IMR-90 (cell line): ENCODE results near the gene CORO7. TPM values are rescaled to one million over a fixed set of nuclear protein-coding genes. Genes with fewer than 3 reads are reported as not detected.

Source experiments
- ATAC-seq: fragments of 200-7000 bp; cut with Tn5 transposase; 2 replicates; pipeline ENCODE4 v1.9.1; 2020; ENCODE audit warnings: low read depth, mild to moderate bottlenecking, moderate library complexity
- BruUV-seq: library from RNA; stranded (reverse); fragments of 400-500 nt; replicated peaks from 2 replicates; lab custom pipeline; 2021; lab: Mats Ljungman, UMichigan
- CTCF ChIA-PET: fragments of 300-600 bp; formaldehyde crosslinking; extraction: SDS; loops from one replicate; lab custom pipeline; 2021; ENCODE audit warnings: antibody characterized with exemption; lab: Yijun Ruan, JAX
- POLR2A ChIA-PET: fragments of 300-600 bp; sonication (Branson Sonifier 250); formaldehyde crosslinking; loops from one replicate; lab custom pipeline; 2022; ENCODE audit warnings: antibody characterized with exemption; ENCODE audit not compliant: unreplicated experiment; lab: Charles Lee
- DNase-seq: peaks from one replicate; pipeline ENCODE4 v3.0.0; 2013
- H2AFZ ChIP-seq: replicated peaks from 2 replicates; pipeline ENCODE3; 2013; ENCODE audit warnings: low read length, mild to moderate bottlenecking; ENCODE audit not compliant: poor library complexity
- H2AK5ac ChIP-seq: 2 replicates; pipeline ENCODE4 v1.6.1; 2013; ENCODE audit warnings: low read depth, low read length, inconsistent platforms
- H2AK9ac ChIP-seq: replicated peaks from 2 replicates; pipeline ENCODE3; 2013; ENCODE audit warnings: mild to moderate bottlenecking, low read depth, low read length, moderate library complexity; ENCODE audit not compliant: poor library complexity
- H2BK120ac ChIP-seq: 2 replicates; pipeline ENCODE4 v1.6.1; 2013; ENCODE audit warnings: low read depth, low read length, inconsistent platforms
- H2BK15ac ChIP-seq: 3 replicates; pipeline ENCODE4 v1.6.1; 2013; ENCODE audit warnings: low read depth, low read length, inconsistent platforms
- H2BK20ac ChIP-seq: 2 replicates; pipeline ENCODE4 v1.6.1; 2013; ENCODE audit warnings: low read depth, mild to moderate bottlenecking, inconsistent platforms, low read length, moderate library complexity
- H2BK5ac ChIP-seq: 2 replicates; pipeline ENCODE4 v1.6.1; 2013; ENCODE audit warnings: mild to moderate bottlenecking, low read depth, low read length, inconsistent platforms; ENCODE audit not compliant: poor library complexity, severe bottlenecking
- H3K14ac ChIP-seq: replicated peaks from 2 replicates; pipeline ENCODE4 v1.6.1; 2013; ENCODE audit warnings: low read depth, low read length, inconsistent platforms
- H3K18ac ChIP-seq: 2 replicates; pipeline ENCODE4 v1.6.1; 2013; ENCODE audit warnings: low read depth, low read length, control low read depth
- H3K23ac ChIP-seq: 2 replicates; pipeline ENCODE4 v1.6.1; 2013; ENCODE audit warnings: low read depth, low read length, inconsistent platforms
- H3K27ac ChIP-seq: 2 replicates; pipeline ENCODE4 v1.5.1; 2013; ENCODE audit warnings: mild to moderate bottlenecking, control low read depth, low read length; ENCODE audit not compliant: insufficient read depth
- H3K27me3 ChIP-seq: 2 replicates; pipeline ENCODE4 v1.6.1; 2013; ENCODE audit warnings: low read length; ENCODE audit not compliant: control insufficient read depth, insufficient read depth
- H3K36me3 ChIP-seq: 2 replicates; pipeline ENCODE4 v1.6.1; 2013; ENCODE audit warnings: low read length, mixed read lengths; ENCODE audit not compliant: control insufficient read depth, insufficient read depth
- H3K4ac ChIP-seq: 2 replicates; pipeline ENCODE4 v1.6.1; 2013; ENCODE audit warnings: low read depth, low read length, inconsistent platforms
- H3K4me1 ChIP-seq: 2 replicates; pipeline ENCODE4 v1.6.1; 2013; ENCODE audit warnings: low read length, mixed read lengths; ENCODE audit not compliant: control insufficient read depth, insufficient read depth
- H3K4me2 ChIP-seq: 2 replicates; pipeline ENCODE4 v1.6.1; 2013; ENCODE audit warnings: low read depth, mild to moderate bottlenecking, control low read depth, low read length, moderate library complexity
- H3K4me3 ChIP-seq: 2 replicates; pipeline ENCODE4 v1.5.1; 2013; ENCODE audit warnings: low read depth, mild to moderate bottlenecking, control low read depth, low read length, moderate library complexity; ENCODE audit not compliant: insufficient read depth
- H3K56ac ChIP-seq: 2 replicates; pipeline ENCODE4 v1.6.1; 2013; ENCODE audit warnings: low read length, inconsistent platforms; ENCODE audit not compliant: insufficient read depth; ENCODE audit errors: extremely low read depth
- H3K79me1 ChIP-seq, 2 experiments: 2 replicates each; pipeline ENCODE4 v1.6.1; 2013; ENCODE audit warnings: low read length in 2 of 2, inconsistent platforms in 1 of 2, low read depth in 1 of 2
- H3K9ac ChIP-seq: 2 replicates; pipeline ENCODE4 v1.6.1; 2013; ENCODE audit warnings: low read depth, low read length, control low read depth
- H3K9me1 ChIP-seq: 2 replicates; pipeline ENCODE4 v1.6.1; 2013; ENCODE audit warnings: low read length, inconsistent platforms; ENCODE audit not compliant: insufficient read depth
- H3K9me3 ChIP-seq: 2 replicates; pipeline ENCODE4 v1.6.1; 2013; ENCODE audit warnings: low read length; ENCODE audit not compliant: control insufficient read depth, insufficient read depth
- H4K20me1 ChIP-seq: 2 replicates; pipeline ENCODE4 v1.6.1; 2013; ENCODE audit warnings: low read length, inconsistent platforms; ENCODE audit not compliant: insufficient read depth
- H4K5ac ChIP-seq: 2 replicates; pipeline ENCODE4 v1.6.1; 2013; ENCODE audit warnings: mild to moderate bottlenecking, low read depth, low read length, control low read depth
- H4K8ac ChIP-seq, 2 experiments: 2 replicates each; pipeline ENCODE4 v1.6.1; 2013; ENCODE audit warnings: low read depth in 2 of 2, low read length in 2 of 2, control low read depth in 1 of 2, inconsistent platforms in 1 of 2
- H4K91ac ChIP-seq: 2 replicates; pipeline ENCODE4 v1.6.1; 2013; ENCODE audit warnings: low read depth, low read length, inconsistent platforms; ENCODE audit not compliant: insufficient read depth
- BHLHE40 ChIP-seq: fragments of 150-350 bp; IDR thresholded peaks from 2 replicates; pipeline ENCODE4 v1.6.1; 2016; ENCODE audit warnings: mild to moderate bottlenecking, low read depth, low read length
- CEBPB ChIP-seq: IDR thresholded peaks from 2 replicates; pipeline ENCODE4 v1.6.1; 2012; ENCODE audit warnings: low read depth, low read length, improper control_type of control experiment
- CHD1 ChIP-seq: IDR thresholded peaks from 2 replicates; pipeline ENCODE4 v1.6.1; 2012; ENCODE audit warnings: low read depth, low read length, improper control_type of control experiment
- FOS ChIP-seq: fragments of 150-350 bp; IDR thresholded peaks from 2 replicates; pipeline ENCODE4 v1.6.1; 2016; ENCODE audit warnings: low read depth, low read length
- MAFK ChIP-seq: IDR thresholded peaks from 2 replicates; pipeline ENCODE4 v1.6.1; 2012; ENCODE audit warnings: low read depth, low read length, improper control_type of control experiment
- MAZ ChIP-seq: IDR thresholded peaks from 2 replicates; pipeline ENCODE4 v1.6.1; 2012; ENCODE audit warnings: low read depth, mild to moderate bottlenecking, low read length, improper control_type of control experiment, moderate library complexity, borderline replicate concordance
- MXI1 ChIP-seq: IDR thresholded peaks from 2 replicates; pipeline ENCODE4 v1.6.1; 2012; ENCODE audit warnings: low read depth, mild to moderate bottlenecking, low read length, moderate library complexity, borderline replicate concordance
- NFE2L2 ChIP-seq: fragments of 150-350 bp; IDR thresholded peaks from 2 replicates; pipeline ENCODE4 v1.6.1; 2016; ENCODE audit warnings: low read depth, mild to moderate bottlenecking, low read length
- POLR2A ChIP-seq: IDR thresholded peaks from 2 replicates; pipeline ENCODE4 v1.6.1; 2012; ENCODE audit warnings: mild to moderate bottlenecking, low read depth, low read length
- RAD21 ChIP-seq: IDR thresholded peaks from 2 replicates; pipeline ENCODE4 v1.6.1; 2012; ENCODE audit warnings: low read length, improper control_type of control experiment
- RCOR1 ChIP-seq: IDR thresholded peaks from 2 replicates; pipeline ENCODE4 v1.6.1; 2012; ENCODE audit warnings: mild to moderate bottlenecking, low read length, improper control_type of control experiment; ENCODE audit not compliant: insufficient replicate concordance
- RFX5 ChIP-seq: IDR thresholded peaks from 2 replicates; pipeline ENCODE4 v1.8.0; 2012; ENCODE audit warnings: low read depth, mild to moderate bottlenecking, low read length, moderate library complexity
- SMC3 ChIP-seq: fragments of 150-350 bp; IDR thresholded peaks from 2 replicates; pipeline ENCODE4 v1.6.1; 2016; ENCODE audit warnings: low read depth, mild to moderate bottlenecking, antibody characterized with exemption, low read length, moderate library complexity
- WGBS, 2 experiments: methylation state at CpG; one replicate each; pipeline versions ENCODE4 v1.1.5 to v1.1.7; 2013; ENCODE audit warnings: missing lambda C conversion rate in 2 of 2; ENCODE audit not compliant: insufficient read length in 1 of 2; ENCODE audit errors: extremely low coverage in 2 of 2; 5-methylcytosine and 5-hydroxymethylcytosine counted together
- dilution Hi-C: fragments of 300-500 bp; cut with HindIII; formaldehyde crosslinking; loops from one replicate; pipeline ENCODE4 v1.14.3; 2018; ENCODE audit warnings: low sequenced_read_pairs; ENCODE audit not compliant: unreplicated experiment
- in situ Hi-C: fragments of 300-500 bp; cut with MboI; formaldehyde crosslinking; loops from 3 replicates; pipeline ENCODE4 v1.14.3; 2019; ENCODE audit warnings: low sequenced_read_pairs, inconsistent platforms, mixed read lengths
- intact Hi-C: fragments of 100-400 bp; cut with micrococcal nuclease; formaldehyde crosslinking; loops from 2 replicates; pipeline ENCODE4 v1.10.0; 2022
- polyA plus RNA-seq, 3 experiments: library from polyadenylated mRNA; depleted of rRNA; stranded (reverse); fragments of >200 nt; gene quantifications; 2 replicates each; pipeline ENCODE4 v1.2.3, GENCODE V29; 2012; ENCODE audit warnings: low replicate concordance in 1 of 3
- total RNA-seq: library from RNA; depleted of rRNA; stranded (reverse); fragments of >200 nt; gene quantifications from 2 replicates; pipeline ENCODE4 v1.2.3, GENCODE V29; 2012
- TF ChIP-seq, protein P1 (sequence below): fragments of 150-350 bp; IDR thresholded peaks from 2 replicates; pipeline ENCODE4 v1.6.1; 2017; ENCODE audit warnings: mild to moderate bottlenecking, antibody characterized with exemption, low read length, low read depth
- TF ChIP-seq, protein P2 (sequence below): fragments of 150-350 bp; IDR thresholded peaks from 2 replicates; pipeline ENCODE4 v1.6.1; 2016; ENCODE audit warnings: low read depth, mild to moderate bottlenecking, low read length, moderate library complexity, borderline replicate concordance
- TF ChIP-seq, protein P3 (sequence below): conservative IDR thresholded peaks from 2 replicates; pipeline ENCODE4 v1.5.1; 2012; ENCODE audit warnings: mild to moderate bottlenecking, low read depth, low read length, improper control_type of control experiment

CORO7 gene
- total and polyA plus RNA-seq, 2 of the 4 experiments (the other 2 are of a cell fraction), result 6.3 to 26.7 TPM

DNA sequence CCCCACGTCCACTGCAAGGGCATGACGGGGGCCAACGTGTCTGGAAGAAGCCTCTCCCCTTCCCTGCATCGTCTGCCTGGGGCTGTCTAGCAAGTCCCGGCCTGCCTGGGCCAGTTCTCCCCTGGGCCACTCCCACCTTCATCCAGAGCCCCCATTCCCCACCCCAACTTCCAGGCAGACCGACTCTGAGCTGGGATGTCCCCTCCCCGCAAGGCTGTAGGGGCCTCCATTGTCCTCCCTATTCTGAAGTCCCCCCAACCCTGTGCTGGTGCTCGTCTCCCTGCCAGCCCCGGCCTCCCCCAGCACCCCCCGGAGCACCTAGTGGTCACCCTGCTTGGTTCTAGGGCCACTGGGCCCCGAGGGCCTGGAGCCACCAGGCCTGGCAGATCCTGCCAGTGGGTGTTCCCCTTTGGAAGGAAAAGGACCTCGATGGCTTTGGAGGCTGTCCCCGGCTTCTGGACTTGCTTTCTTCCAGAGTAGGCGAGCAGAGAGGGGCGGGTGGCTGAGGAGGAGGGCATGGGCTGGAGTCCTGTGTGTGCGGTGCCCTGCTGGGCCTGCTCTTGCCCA lies 95.7 kb downstream of the CORO7 start:
- ChIA-PET POLR2A (no interaction called here), CTCF (no interaction called here)
- Histone ChIP-seq H4K8ac (no peak overlapping the region), H2BK5ac (no peak overlapping the region), H3K27me3 (no peaks in the 10 kb centered on the region), H4K20me1 (peaks cover 90% of the 10 kb centered on the region), H3K9me3 (no peaks in the 10 kb centered on the region), H2AK9ac (no peak overlapping the region), H3K27ac (no peak overlapping the region), H2BK15ac (no peak overlapping the region), H2AFZ (no peak overlapping the region), H3K9ac (no peak overlapping the region), H3K4me3 (no peak overlapping the region), H2BK120ac (no peak overlapping the region), H4K91ac (no peak overlapping the region), H4K5ac (no peak overlapping the region), H3K23ac (no peak overlapping the region), H3K79me1 (peaks cover 17 to 78% of the 10 kb centered on the region in 2 experiments), H3K9me1 (peaks cover 15% of the 10 kb centered on the region; the same call in 1 of the 2 replicates), H3K4me1 (peaks cover 30% of the 10 kb centered on the region), H3K36me3 (no peaks in the 10 kb centered on the region; the same call in 1 of the 2 replicates), H3K4me2 (no peak overlapping the region), H3K18ac (no peak overlapping the region), H3K14ac (no peak overlapping the region), H2BK20ac (no peak overlapping the region), H3K56ac (no peak overlapping the region), H2AK5ac (peak overlapping the region; percentile 28; the same call in 1 of the 2 replicates), H3K4ac (no peak overlapping the region)
- intact Hi-C loops (no loop called here), in situ Hi-C loops (no loop called here), dilution Hi-C loops (no loop called here)
- 81% methylated on average over 9 of the region's 16 CpGs; no CpG with 5 or more reads in 1 of the 2 experiments for WGBS, 2 experiments
- no TSS peak for BruUV-seq
- ATAC-seq (no peak), DNase-seq (no peak)
- TF ChIP-seq RAD21 (no peak), SMC3 (no peak), CHD1 (no peak), MAZ (no peak), NFE2L2 (no peak), POLR2A (no peak), MAFK (no peak), MXI1 (no peak), RCOR1 (no peak), BHLHE40 (no peak), FOS (no peak), RFX5 (no peak), CEBPB (no peak)
- TF ChIP-seq, protein P1, sequence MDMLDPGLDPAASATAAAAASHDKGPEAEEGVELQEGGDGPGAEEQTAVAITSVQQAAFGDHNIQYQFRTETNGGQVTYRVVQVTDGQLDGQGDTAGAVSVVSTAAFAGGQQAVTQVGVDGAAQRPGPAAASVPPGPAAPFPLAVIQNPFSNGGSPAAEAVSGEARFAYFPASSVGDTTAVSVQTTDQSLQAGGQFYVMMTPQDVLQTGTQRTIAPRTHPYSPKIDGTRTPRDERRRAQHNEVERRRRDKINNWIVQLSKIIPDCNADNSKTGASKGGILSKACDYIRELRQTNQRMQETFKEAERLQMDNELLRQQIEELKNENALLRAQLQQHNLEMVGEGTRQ, result no peak
- TF ChIP-seq, protein P2, sequence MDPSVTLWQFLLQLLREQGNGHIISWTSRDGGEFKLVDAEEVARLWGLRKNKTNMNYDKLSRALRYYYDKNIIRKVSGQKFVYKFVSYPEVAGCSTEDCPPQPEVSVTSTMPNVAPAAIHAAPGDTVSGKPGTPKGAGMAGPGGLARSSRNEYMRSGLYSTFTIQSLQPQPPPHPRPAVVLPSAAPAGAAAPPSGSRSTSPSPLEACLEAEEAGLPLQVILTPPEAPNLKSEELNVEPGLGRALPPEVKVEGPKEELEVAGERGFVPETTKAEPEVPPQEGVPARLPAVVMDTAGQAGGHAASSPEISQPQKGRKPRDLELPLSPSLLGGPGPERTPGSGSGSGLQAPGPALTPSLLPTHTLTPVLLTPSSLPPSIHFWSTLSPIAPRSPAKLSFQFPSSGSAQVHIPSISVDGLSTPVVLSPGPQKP, result no peak
- TF ChIP-seq, protein P3, sequence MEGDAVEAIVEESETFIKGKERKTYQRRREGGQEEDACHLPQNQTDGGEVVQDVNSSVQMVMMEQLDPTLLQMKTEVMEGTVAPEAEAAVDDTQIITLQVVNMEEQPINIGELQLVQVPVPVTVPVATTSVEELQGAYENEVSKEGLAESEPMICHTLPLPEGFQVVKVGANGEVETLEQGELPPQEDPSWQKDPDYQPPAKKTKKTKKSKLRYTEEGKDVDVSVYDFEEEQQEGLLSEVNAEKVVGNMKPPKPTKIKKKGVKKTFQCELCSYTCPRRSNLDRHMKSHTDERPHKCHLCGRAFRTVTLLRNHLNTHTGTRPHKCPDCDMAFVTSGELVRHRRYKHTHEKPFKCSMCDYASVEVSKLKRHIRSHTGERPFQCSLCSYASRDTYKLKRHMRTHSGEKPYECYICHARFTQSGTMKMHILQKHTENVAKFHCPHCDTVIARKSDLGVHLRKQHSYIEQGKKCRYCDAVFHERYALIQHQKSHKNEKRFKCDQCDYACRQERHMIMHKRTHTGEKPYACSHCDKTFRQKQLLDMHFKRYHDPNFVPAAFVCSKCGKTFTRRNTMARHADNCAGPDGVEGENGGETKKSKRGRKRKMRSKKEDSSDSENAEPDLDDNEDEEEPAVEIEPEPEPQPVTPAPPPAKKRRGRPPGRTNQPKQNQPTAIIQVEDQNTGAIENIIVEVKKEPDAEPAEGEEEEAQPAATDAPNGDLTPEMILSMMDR, result no peak
